ENCODE data around the gene CKS1B. TPM values are rescaled to one million over a fixed set of nuclear protein-coding genes. Genes with fewer than 3 reads are reported as not detected.

Gene CKS1B
- total and polyA plus RNA-seq, 2 donors (not counting 1 experiment from before 2014, with no cell fraction given): 16.8 to 33.0 TPM

DNA sequence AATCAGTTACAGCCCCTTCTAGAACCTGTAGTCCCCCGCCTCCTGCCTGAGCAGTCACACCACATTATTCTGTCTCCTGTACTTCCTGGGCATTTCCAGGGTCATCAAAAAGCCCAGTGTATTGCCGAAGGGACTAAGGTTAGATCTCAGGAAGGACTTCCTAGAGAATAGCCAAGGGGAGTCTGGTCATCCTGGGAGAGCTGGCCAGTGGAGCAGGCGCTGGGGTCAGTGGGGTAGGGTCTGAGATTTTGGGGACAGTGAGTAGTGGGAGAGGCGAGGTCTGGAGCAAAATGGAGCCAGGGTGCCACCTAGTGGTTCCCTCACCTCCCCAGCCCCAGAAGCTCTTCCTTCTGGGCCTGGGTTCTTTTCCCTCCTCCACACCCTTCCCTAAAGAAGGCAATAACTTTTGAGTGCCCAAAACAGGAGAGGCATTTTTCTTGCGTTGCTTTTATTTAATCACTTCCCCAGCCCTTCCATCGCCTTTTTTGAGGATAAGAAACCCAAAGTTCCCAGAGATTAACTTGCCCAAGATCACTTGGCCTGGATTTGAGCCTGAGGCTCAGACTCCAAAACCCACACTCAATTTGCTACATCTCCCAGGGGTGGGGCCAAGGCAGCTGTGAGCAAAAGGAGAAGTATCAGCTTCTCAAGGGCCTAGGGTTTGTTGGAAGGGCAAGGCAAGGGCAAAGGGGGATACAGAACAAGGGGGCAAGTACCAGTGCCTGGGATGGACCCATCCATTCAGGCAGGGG lies 30.7 kb upstream of the CKS1B start:
- peak overlapping the region; percentile 82 for H3K4me2 ChIP-seq (replicated peaks; ENCODE audit: low read depth, low read length, poor library complexity, severe bottlenecking)
- no peaks in the 10 kb centered on the region for H3K27me3 ChIP-seq (replicated peaks in 1 of 4; ENCODE audit: control extremely low read depth in 1 of 4, control insufficient read depth in 3 of 4, insufficient read depth in 4 of 4, low read length in 3 of 4)
- H3K27ac ChIP-seq (ENCODE audit: low read length in 2 of 2): peak overlapping the region; percentile 58 to 88
- TF ChIP-seq, protein P1, sequence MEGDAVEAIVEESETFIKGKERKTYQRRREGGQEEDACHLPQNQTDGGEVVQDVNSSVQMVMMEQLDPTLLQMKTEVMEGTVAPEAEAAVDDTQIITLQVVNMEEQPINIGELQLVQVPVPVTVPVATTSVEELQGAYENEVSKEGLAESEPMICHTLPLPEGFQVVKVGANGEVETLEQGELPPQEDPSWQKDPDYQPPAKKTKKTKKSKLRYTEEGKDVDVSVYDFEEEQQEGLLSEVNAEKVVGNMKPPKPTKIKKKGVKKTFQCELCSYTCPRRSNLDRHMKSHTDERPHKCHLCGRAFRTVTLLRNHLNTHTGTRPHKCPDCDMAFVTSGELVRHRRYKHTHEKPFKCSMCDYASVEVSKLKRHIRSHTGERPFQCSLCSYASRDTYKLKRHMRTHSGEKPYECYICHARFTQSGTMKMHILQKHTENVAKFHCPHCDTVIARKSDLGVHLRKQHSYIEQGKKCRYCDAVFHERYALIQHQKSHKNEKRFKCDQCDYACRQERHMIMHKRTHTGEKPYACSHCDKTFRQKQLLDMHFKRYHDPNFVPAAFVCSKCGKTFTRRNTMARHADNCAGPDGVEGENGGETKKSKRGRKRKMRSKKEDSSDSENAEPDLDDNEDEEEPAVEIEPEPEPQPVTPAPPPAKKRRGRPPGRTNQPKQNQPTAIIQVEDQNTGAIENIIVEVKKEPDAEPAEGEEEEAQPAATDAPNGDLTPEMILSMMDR (IDR thresholded peaks at IDR 0.05): peak; percentile 71
- TF ChIP-seq EZH2 (IDR thresholded peaks at IDR 0.05; ENCODE audit: borderline replicate concordance, insufficient read depth, low read depth, low read length, poor library complexity, severe bottlenecking): no peak
- intact Hi-C loops (cut with micrococcal nuclease): loop anchor here (1.0 kb wide), 1 partner anchor 11 kb away; no protein-coding TSS in a partner anchor
- POLR2A ChIA-PET: interaction anchor here (0.6 to 1.5 kb wide), 6 partner anchors 17 to 116 kb away, joined by 3 to 7 read pairs (median 5); partner anchors contain the start of gene PYGO2
- peaks cover 47 to 63% of the 10 kb centered on the region in 2 donors for H3K4me1 ChIP-seq (ENCODE audit: control insufficient read depth in 2 of 2, insufficient read depth in 2 of 2, low read length in 2 of 2)
- 18% methylated on average over 3 of the region's 6 CpGs for WGBS (ENCODE audit: insufficient coverage)
- Mint-ChIP-seq H3K27me3 (no peaks in the 10 kb centered on the region), H3K9me3 (ENCODE audit: insufficient read depth) (no peaks in the 10 kb centered on the region), H3K27ac (peak overlapping the region; percentile 89), H3K4me3 (peak overlapping the region; percentile 72), H3K4me1 (peaks cover 66% of the 10 kb centered on the region)
- peak; percentile 22 for ATAC-seq (ENCODE audit: low read depth)
- peak; percentile 69 for DNase-seq
- H3K36me3 ChIP-seq (replicated peaks in 1 of 2; ENCODE audit: control extremely low read depth in 1 of 2, control insufficient read depth in 1 of 2, extremely low read depth in 1 of 2, insufficient read depth in 2 of 2, low read length in 1 of 2): peaks cover 0 to 42% of the 10 kb centered on the region in 2 experiments
- CTCF ChIA-PET: interaction anchor here (0.6 to 1.9 kb wide), 18 partner anchors 11 to 464 kb away, joined by 3 to 9 read pairs (median 4); partner anchors contain the start of genes ADAM15, ADAR and KRTCAP2
- peak overlapping the region in 1 of 5 experiments; percentile 7 for H3K4me3 ChIP-seq (ENCODE audit: control extremely low read depth in 1 of 5, extremely low read depth in 1 of 5, insufficient read depth in 1 of 5, low read depth in 2 of 5, low read length in 4 of 5)
- H3K79me2 ChIP-seq (ENCODE audit: control insufficient read depth, insufficient read depth, low read length): peaks cover 26% of the 10 kb centered on the region
- no peaks in the 10 kb centered on the region for H3K9me3 ChIP-seq (ENCODE audit: control extremely low read depth in 1 of 3, control insufficient read depth in 2 of 3, insufficient read depth in 1 of 3, low read length in 2 of 3)
- H4K20me1 ChIP-seq (ENCODE audit: control insufficient read depth, insufficient read depth, low read length, poor library complexity, severe bottlenecking): peaks cover 26% of the 10 kb centered on the region
- H3K9ac ChIP-seq (ENCODE audit: low read length): no peak overlapping the region
- no peak overlapping the region for H2AFZ ChIP-seq (ENCODE audit: insufficient read depth, low read depth, low read length, poor library complexity, severe bottlenecking)

Data from B cell (primary cell).